ENCODE measurements around the gene FAM110C.

FAM110C gene

GRCh38 chr2:80971-81736, 34.8 kb upstream of the FAM110C start:
- ATAC-seq: no peak
- no peak for TF ChIP-seq ARNTL (CRISPR knock-in tag; IDR thresholded peaks at IDR 0.05; ENCODE audit: borderline replicate concordance, low read depth)

GRCh38 chr2:80378-80777, 34.1 kb upstream of the FAM110C start:
- no peak for TF ChIP-seq CSRNP3 (CRISPR knock-in tag; IDR thresholded peaks at IDR 0.05)
- TF ChIP-seq ZNF70 (CRISPR knock-in tag; IDR thresholded peaks at IDR 0.05): no peak
- TF ChIP-seq ZNF565 (CRISPR knock-in tag; conservative IDR thresholded peaks at IDR 0.05; ENCODE audit: low read depth): no peak
- no peak for TF ChIP-seq ZFP3 (CRISPR knock-in tag; IDR thresholded peaks at IDR 0.05)
- TF ChIP-seq TSHZ2 (CRISPR knock-in tag; IDR thresholded peaks at IDR 0.05): no peak
- TF ChIP-seq ZNF8 (CRISPR knock-in tag; IDR thresholded peaks at IDR 0.05): no peak
- no peak for TF ChIP-seq ISL1 (CRISPR knock-in tag; IDR thresholded peaks at IDR 0.05)
- TF ChIP-seq PATZ1 (CRISPR knock-in tag; IDR thresholded peaks at IDR 0.05; ENCODE audit: borderline replicate concordance): no peak
- no peak for TF ChIP-seq GLIS3 (CRISPR knock-in tag; IDR thresholded peaks at IDR 0.05)
- no peak for TF ChIP-seq BACH2 (CRISPR knock-in tag; IDR thresholded peaks at IDR 0.05; ENCODE audit: borderline replicate concordance)
- TF ChIP-seq ZFP30 (CRISPR knock-in tag; IDR thresholded peaks at IDR 0.05): no peak
- no peak for TF ChIP-seq CREB5 (CRISPR knock-in tag; IDR thresholded peaks at IDR 0.05; ENCODE audit: low read depth)
- no peak for TF ChIP-seq ESRRG (CRISPR knock-in tag; IDR thresholded peaks at IDR 0.05)
- no peak for TF ChIP-seq ZC3H10 (CRISPR knock-in tag; IDR thresholded peaks at IDR 0.05)
- no peak for TF ChIP-seq RARB (CRISPR knock-in tag; IDR thresholded peaks at IDR 0.05)
- no peak for TF ChIP-seq SNAI2 (CRISPR knock-in tag; IDR thresholded peaks at IDR 0.05)
- no peak for TF ChIP-seq OSR1 (CRISPR knock-in tag; IDR thresholded peaks at IDR 0.05)
- no peak for TF ChIP-seq TCF4 (CRISPR knock-in tag; IDR thresholded peaks at IDR 0.05; ENCODE audit: borderline replicate concordance)
- TF ChIP-seq PPARA (CRISPR knock-in tag; IDR thresholded peaks at IDR 0.05; ENCODE audit: borderline replicate concordance): no peak
- no peak for TF ChIP-seq TOX (CRISPR knock-in tag; IDR thresholded peaks at IDR 0.05; ENCODE audit: borderline replicate concordance)
- ATAC-seq: no peak

- ATAC-seq: no peak
- TF ChIP-seq PPARA (CRISPR knock-in tag; IDR thresholded peaks at IDR 0.05; ENCODE audit: borderline replicate concordance) (no peak), CSDC2 (CRISPR knock-in tag; IDR thresholded peaks at IDR 0.05) (no peak), CREB5 (CRISPR knock-in tag; IDR thresholded peaks at IDR 0.05; ENCODE audit: low read depth) (no peak), PATZ1 (CRISPR knock-in tag; IDR thresholded peaks at IDR 0.05; ENCODE audit: borderline replicate concordance) (no peak), ZNF70 (CRISPR knock-in tag; IDR thresholded peaks at IDR 0.05) (no peak), ZFP3 (CRISPR knock-in tag; IDR thresholded peaks at IDR 0.05) (no peak), CSRNP3 (CRISPR knock-in tag; IDR thresholded peaks at IDR 0.05) (no peak), OSR1 (CRISPR knock-in tag; IDR thresholded peaks at IDR 0.05) (no peak), TCF4 (CRISPR knock-in tag; IDR thresholded peaks at IDR 0.05; ENCODE audit: borderline replicate concordance) (no peak), RARB (CRISPR knock-in tag; IDR thresholded peaks at IDR 0.05) (no peak), ZC3H10 (CRISPR knock-in tag; IDR thresholded peaks at IDR 0.05) (no peak)
Observed at GRCh38 chr2:71309-72035, 25.2 kb upstream of the FAM110C start.

All from SK-N-SH treated with all-trans-retinoic acid at 6 μM for 48 hours (cell line).